Astrocyte of the spinal cord (primary cell): ENCODE results near the gene CIROP.
"Not testable (repeated sequence)": the region's sequence is repeated elsewhere in the genome, so short reads cannot be mapped to it uniquely, and the experiment has no call there.

ENCODE experiments used
- DNase-seq: peaks from one replicate; pipeline ENCODE4 v3.0.0; 2011; ENCODE audit warnings: low read depth, low spot score
- H3K4me3 ChIP-seq: 2 replicates; pipeline ENCODE4 v1.5.1; 2011; ENCODE audit warnings: low read depth, mild to moderate bottlenecking, low read length, moderate library complexity
- in situ Hi-C: cut with HindIII; loops from 2 replicates; pipeline ENCODE4 v1.10.0; 2017; ENCODE audit warnings: low sequenced_read_pairs
- TF ChIP-seq, protein P1 (sequence below): IDR thresholded peaks from 2 replicates; pipeline ENCODE4 v1.5.1; 2012; ENCODE audit warnings: low read depth, mild to moderate bottlenecking, low read length, inconsistent platforms

CIROP gene

GRCh38 chr14:23109769-23110168 lies 5.0 kb upstream of the CIROP start:
- TF ChIP-seq, protein P1, sequence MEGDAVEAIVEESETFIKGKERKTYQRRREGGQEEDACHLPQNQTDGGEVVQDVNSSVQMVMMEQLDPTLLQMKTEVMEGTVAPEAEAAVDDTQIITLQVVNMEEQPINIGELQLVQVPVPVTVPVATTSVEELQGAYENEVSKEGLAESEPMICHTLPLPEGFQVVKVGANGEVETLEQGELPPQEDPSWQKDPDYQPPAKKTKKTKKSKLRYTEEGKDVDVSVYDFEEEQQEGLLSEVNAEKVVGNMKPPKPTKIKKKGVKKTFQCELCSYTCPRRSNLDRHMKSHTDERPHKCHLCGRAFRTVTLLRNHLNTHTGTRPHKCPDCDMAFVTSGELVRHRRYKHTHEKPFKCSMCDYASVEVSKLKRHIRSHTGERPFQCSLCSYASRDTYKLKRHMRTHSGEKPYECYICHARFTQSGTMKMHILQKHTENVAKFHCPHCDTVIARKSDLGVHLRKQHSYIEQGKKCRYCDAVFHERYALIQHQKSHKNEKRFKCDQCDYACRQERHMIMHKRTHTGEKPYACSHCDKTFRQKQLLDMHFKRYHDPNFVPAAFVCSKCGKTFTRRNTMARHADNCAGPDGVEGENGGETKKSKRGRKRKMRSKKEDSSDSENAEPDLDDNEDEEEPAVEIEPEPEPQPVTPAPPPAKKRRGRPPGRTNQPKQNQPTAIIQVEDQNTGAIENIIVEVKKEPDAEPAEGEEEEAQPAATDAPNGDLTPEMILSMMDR, result no peak
- DNase-seq, result no peak
- in situ Hi-C loops, result no loop called here
- H3K4me3 ChIP-seq, result no peak overlapping the region

DNA sequence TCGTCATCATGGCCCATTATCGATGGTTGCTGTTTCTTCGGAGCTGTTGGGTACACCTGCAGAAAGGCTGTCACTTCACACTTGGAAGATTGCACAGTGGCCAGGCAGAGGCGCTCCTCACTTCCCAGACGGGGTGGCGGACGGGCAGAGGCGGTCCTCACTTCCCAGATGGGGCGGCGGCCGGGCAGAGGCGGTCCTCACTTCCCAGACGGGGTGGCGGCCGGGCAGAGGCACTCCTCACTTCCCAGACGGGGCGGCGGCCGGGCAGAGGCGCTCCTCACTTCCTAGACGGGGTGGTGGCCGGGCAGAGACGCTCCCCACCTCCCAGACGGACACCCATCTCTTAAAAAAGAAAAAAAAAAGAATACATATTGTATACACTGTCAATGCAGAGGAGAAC lies 3.4 kb upstream of the CIROP start:
- DNase-seq, in situ Hi-C loops, H3K4me3 ChIP-seq: not testable (repeated sequence)

DNA sequence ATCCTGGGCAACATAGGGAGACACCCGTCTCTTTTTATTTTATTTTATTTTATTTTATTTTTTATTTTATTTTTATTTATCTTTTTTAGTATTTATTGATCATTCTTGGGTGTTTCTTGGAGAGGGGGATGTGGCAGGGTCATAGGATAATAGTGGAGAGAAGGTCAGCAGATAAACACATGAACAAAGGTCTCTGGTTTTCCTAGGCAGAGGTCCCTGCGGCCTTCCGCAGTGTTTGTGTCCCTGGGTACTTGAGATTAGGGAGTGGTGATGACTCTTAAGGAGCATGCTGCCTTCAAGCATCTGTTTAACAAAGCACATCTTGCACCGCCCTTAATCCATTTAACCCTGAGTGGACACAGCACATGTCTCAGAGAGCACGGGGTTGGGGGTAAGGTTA lies 2.8 kb upstream of the CIROP start:
- H3K4me3 ChIP-seq, in situ Hi-C loops: not testable (repeated sequence)

DNA sequence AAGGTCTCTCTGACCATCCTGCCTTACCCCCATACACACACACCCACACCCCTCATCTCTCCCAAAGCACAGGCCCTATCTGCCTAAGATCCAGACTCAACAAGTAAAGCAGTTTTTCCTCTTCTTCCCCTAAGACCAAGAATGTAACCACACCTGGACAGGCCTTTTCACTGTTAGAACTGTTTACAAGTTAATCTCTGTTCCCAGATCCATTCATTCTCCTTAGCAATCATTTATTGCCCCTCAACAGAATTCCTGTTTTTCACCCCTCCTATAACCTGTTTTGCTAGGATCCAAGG lies 1.9 kb upstream of the CIROP start:
- H3K4me3 ChIP-seq, result no peak overlapping the region
- DNase-seq, result no peak
- in situ Hi-C loops, result no loop called here
- TF ChIP-seq, protein P1, result no peak

More for the DNA sequence above, 2.8 kb upstream of the CIROP start:
- DNase-seq, result not testable (repeated sequence)

DNA sequence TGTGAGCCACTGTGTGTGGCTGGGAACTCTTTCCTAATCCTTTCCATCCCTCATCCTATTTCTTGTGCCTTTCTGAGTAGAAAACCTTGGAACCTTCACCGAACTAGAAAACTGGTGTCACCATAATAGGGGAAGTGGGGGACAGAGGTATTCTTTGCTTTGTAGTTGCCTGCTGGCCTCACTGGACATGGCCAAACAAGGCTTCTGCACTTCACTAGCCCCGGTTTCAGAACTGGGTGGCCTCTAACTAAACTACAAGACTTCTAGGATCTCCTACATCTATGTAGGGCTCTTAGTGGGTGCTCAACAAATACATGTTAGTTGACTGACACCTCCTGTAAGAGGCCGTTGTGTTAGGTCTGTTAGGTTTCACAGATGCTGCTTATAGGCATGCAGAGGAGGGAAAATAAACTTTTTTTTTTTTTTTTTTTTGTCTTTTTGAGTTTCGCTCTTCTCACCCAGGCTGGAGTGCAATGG lies 597 bp upstream of the CIROP start:
- in situ Hi-C loops, result no loop called here
- no peak overlapping the region for H3K4me3 ChIP-seq
- TF ChIP-seq, protein P1, result no peak
- DNase-seq, result no peak

GRCh38 chr14:23104070-23104590 lies 659 bp downstream of the CIROP start:
- in situ Hi-C loops, result no loop called here
- TF ChIP-seq, protein P1, result no peak
- no peak for DNase-seq
- no peak overlapping the region for H3K4me3 ChIP-seq

DNA sequence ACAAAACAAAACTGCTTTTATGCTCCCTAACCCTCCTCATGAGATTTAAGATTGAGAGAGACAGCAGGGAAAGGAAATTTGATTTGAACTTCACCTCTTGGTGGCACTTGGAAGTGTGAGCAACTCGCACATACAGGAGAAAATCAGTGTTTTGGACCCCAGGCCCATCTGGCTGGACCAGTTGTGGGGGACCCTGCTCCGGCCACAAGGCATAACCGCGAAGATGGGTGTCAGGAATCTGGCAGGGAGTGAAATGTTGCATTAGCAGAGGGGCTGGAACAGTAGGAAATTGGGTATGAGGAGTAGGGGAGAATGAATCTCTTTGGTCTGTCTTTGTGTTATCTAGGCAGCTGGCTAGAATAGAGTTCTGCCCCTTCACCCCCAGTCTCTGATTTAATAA lies 1.2 kb downstream of the CIROP start:
- DNase-seq, result no peak
- no peak overlapping the region for H3K4me3 ChIP-seq
- in situ Hi-C loops, result no loop called here
- TF ChIP-seq, protein P1, result no peak

DNA sequence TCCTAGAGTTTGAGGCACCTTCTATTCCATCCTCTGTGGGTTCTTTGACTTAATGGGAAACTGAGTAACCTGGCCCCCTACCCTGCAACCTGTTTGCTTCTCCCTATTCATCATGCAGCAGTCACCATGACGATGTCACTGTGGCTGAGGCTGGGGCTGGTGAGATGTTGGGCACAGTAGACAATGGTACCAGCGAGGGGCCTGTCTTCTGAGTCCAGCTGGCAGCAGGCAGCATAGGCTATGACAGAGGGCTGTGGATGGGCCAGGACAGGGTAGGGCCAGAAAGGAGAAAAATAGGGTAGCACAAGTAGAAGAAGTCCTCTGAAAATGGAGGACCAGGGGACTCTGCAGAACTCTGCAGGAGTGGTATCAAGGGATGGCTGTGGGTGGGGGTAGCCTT lies 2.0 kb downstream of the CIROP start:
- H3K4me3 ChIP-seq, result no peak overlapping the region
- in situ Hi-C loops, result no loop called here
- DNase-seq, result no peak
- TF ChIP-seq, protein P1, result no peak
